MM.1S (cell line): ENCODE measurements around the gene AAK1.

Source experiments
- CTCF ChIP-seq: fragments of 300-600 bp; sonication (generic); IDR thresholded peaks from 2 replicates; pipeline ENCODE4 v1.5.1; 2016; ENCODE audit warnings: antibody characterized with exemption, low read length, mixed read lengths
- EZH2 ChIP-seq: fragments of 300-600 bp; sonication (generic); optimal IDR thresholded peaks from 2 replicates; pipeline ENCODE3; 2017; ENCODE audit warnings: low read depth, mild to moderate bottlenecking, antibody characterized with exemption, low read length, mixed read lengths
- EZH2phosphoT487 ChIP-seq: fragments of 300-600 bp; sonication (generic); IDR thresholded peaks from 2 replicates; pipeline ENCODE4 v1.6.1; 2018; ENCODE audit warnings: antibody characterized with exemption, low read length

GRCh38 chr2:69575926-69576325, 67.6 kb downstream of the AAK1 start:
- TF ChIP-seq CTCF (no peak), EZH2phosphoT487 (no peak), EZH2 (no peak)
